ENCODE results near the gene MAST4. TPM values are rescaled to one million over a fixed set of nuclear protein-coding genes. Genes with fewer than 3 reads are reported as not detected.

MAST4 gene
- total and polyA plus RNA-seq, 4 donors: 3.7 to 9.5 (median 6.5) TPM

DNA sequence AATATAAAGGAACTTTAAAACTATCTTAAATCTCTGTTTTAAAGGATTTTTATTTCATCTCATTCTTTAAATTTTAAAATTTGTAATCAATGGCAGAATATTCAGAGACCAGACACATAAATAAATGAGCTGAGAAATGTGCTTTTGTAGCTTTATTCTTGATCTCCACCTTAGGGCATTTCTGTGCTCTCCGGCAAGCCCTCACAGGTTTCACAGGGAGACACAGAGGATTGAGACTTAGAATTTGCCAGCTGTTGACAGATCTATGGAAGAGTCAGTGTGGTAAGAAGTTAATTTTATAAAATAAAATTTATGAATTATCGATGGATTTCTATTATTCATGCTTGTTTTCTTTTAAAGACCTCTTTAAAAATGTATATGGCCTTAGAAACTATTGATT is 393.6 kb downstream of the MAST4 start:
- H3K4me3 ChIP-seq (ENCODE audit: low read depth in 1 of 3, low read length in 3 of 3): no peak overlapping the region
- WGBS: 98% methylated on average over 2 of the region's 2 CpGs
- DNase-seq (ENCODE audit: low spot score): no peak
- peaks cover 0 to 26% (median 7%) of the 10 kb centered on the region in 4 donors for H3K4me1 ChIP-seq (ENCODE audit: control insufficient read depth in 4 of 4, insufficient read depth in 4 of 4, low read length in 3 of 4)
- no peak overlapping the region for H3K27ac ChIP-seq (ENCODE audit: low read depth in 1 of 2, low read length in 2 of 2)
- no peaks in the 10 kb centered on the region for H3K9me3 ChIP-seq (ENCODE audit: control insufficient read depth in 4 of 4, low read length in 3 of 4)
- H3K27me3 ChIP-seq (ENCODE audit: control insufficient read depth in 4 of 4, insufficient read depth in 4 of 4, low read length in 3 of 4): no peaks in the 10 kb centered on the region
- TF ChIP-seq, protein P1, sequence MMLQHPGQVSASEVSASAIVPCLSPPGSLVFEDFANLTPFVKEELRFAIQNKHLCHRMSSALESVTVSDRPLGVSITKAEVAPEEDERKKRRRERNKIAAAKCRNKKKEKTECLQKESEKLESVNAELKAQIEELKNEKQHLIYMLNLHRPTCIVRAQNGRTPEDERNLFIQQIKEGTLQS (IDR thresholded peaks at IDR 0.05): no peak
- TF ChIP-seq SP1 (IDR thresholded peaks at IDR 0.05) (no peak), HNF4G (IDR thresholded peaks at IDR 0.05) (no peak), FOXA2 (IDR thresholded peaks at IDR 0.05) (no peak), HNF4A (conservative IDR thresholded peaks at IDR 0.05) (no peak), GABPA (IDR thresholded peaks at IDR 0.05 in 1 of 2, conservative IDR thresholded peaks at IDR 0.05 in 1 of 2) (no peak)
- no peaks in the 10 kb centered on the region for H3K36me3 ChIP-seq (ENCODE audit: control insufficient read depth in 4 of 4, insufficient read depth in 3 of 4, low read depth in 1 of 4, low read length in 3 of 4)
- no peak overlapping the region for H3K9ac ChIP-seq (ENCODE audit: low read depth in 1 of 2, low read length in 2 of 2)

DNA sequence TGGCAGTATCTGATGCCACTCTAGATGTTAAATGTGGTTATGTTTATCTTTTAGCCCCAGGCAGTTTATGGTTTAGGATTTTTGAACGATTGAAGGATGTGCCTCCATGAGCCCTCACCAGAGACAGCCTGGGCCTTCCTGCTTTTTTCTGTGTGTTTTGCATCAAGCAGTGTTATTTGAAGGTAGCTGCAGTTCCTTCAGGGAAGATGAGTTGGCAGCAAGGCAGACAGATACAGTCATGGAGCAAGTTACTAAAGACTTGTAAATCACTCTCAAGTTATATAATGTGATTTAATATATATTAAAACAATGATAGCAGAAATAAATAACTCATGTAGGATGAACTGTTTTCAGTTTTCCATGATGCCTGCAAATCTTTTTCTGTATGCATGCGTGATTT is 395.6 kb downstream of the MAST4 start:
- Histone ChIP-seq H3K36me3 (ENCODE audit: control insufficient read depth in 4 of 4, insufficient read depth in 3 of 4, low read depth in 1 of 4, low read length in 3 of 4) (no peaks in the 10 kb centered on the region), H3K9ac (ENCODE audit: low read depth in 1 of 2, low read length in 2 of 2) (no peak overlapping the region), H3K9me3 (ENCODE audit: control insufficient read depth in 4 of 4, low read length in 3 of 4) (no peaks in the 10 kb centered on the region), H3K4me1 (ENCODE audit: control insufficient read depth in 4 of 4, insufficient read depth in 4 of 4, low read length in 3 of 4) (peaks cover 0 to 21% (median 6%) of the 10 kb centered on the region in 4 donors), H3K27me3 (ENCODE audit: control insufficient read depth in 4 of 4, insufficient read depth in 4 of 4, low read length in 3 of 4) (no peaks in the 10 kb centered on the region), H3K27ac (ENCODE audit: low read depth in 1 of 2, low read length in 2 of 2) (no peak overlapping the region), H3K4me3 (ENCODE audit: low read depth in 1 of 3, low read length in 3 of 3) (no peak overlapping the region)
- DNase-seq (ENCODE audit: low spot score): no peak
- 20% methylated on average over 2 of the region's 2 CpGs for WGBS
- TF ChIP-seq NR2F2 (IDR thresholded peaks at IDR 0.05) (no peak), HNF4A (conservative IDR thresholded peaks at IDR 0.05) (no peak)

DNA sequence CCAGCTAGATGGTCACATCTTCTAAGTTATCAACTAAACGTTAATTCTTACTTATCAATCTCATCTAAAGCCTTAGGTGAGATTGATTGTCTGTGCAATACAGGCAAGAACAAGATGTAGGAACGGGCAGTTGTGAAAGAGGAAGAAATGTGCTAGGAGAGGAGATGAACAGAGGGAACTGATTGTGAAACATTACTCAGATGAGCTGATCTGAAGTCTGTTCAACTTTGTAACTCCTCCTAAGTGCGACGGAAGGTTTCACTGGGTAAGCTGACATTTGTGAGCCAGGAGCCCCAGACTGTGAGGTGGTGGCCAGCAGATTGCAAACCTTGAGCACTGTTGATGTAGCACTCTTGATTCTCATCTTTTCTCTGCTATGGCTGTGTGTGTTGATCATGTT is 396.4 kb downstream of the MAST4 start:
- no peak overlapping the region for H3K27ac ChIP-seq (ENCODE audit: low read depth in 1 of 2, low read length in 2 of 2)
- TF ChIP-seq FOXA1 (IDR thresholded peaks at IDR 0.05): no peak
- TF ChIP-seq, protein P2, sequence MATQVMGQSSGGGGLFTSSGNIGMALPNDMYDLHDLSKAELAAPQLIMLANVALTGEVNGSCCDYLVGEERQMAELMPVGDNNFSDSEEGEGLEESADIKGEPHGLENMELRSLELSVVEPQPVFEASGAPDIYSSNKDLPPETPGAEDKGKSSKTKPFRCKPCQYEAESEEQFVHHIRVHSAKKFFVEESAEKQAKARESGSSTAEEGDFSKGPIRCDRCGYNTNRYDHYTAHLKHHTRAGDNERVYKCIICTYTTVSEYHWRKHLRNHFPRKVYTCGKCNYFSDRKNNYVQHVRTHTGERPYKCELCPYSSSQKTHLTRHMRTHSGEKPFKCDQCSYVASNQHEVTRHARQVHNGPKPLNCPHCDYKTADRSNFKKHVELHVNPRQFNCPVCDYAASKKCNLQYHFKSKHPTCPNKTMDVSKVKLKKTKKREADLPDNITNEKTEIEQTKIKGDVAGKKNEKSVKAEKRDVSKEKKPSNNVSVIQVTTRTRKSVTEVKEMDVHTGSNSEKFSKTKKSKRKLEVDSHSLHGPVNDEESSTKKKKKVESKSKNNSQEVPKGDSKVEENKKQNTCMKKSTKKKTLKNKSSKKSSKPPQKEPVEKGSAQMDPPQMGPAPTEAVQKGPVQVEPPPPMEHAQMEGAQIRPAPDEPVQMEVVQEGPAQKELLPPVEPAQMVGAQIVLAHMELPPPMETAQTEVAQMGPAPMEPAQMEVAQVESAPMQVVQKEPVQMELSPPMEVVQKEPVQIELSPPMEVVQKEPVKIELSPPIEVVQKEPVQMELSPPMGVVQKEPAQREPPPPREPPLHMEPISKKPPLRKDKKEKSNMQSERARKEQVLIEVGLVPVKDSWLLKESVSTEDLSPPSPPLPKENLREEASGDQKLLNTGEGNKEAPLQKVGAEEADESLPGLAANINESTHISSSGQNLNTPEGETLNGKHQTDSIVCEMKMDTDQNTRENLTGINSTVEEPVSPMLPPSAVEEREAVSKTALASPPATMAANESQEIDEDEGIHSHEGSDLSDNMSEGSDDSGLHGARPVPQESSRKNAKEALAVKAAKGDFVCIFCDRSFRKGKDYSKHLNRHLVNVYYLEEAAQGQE (IDR thresholded peaks at IDR 0.05): no peak
- no peak for TF ChIP-seq JUND (IDR thresholded peaks at IDR 0.05)
- TF ChIP-seq HNF4A (conservative IDR thresholded peaks at IDR 0.05): no peak
- TF ChIP-seq RXRA (IDR thresholded peaks at IDR 0.05): no peak
- TF ChIP-seq, protein P3, sequence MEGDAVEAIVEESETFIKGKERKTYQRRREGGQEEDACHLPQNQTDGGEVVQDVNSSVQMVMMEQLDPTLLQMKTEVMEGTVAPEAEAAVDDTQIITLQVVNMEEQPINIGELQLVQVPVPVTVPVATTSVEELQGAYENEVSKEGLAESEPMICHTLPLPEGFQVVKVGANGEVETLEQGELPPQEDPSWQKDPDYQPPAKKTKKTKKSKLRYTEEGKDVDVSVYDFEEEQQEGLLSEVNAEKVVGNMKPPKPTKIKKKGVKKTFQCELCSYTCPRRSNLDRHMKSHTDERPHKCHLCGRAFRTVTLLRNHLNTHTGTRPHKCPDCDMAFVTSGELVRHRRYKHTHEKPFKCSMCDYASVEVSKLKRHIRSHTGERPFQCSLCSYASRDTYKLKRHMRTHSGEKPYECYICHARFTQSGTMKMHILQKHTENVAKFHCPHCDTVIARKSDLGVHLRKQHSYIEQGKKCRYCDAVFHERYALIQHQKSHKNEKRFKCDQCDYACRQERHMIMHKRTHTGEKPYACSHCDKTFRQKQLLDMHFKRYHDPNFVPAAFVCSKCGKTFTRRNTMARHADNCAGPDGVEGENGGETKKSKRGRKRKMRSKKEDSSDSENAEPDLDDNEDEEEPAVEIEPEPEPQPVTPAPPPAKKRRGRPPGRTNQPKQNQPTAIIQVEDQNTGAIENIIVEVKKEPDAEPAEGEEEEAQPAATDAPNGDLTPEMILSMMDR (IDR thresholded peaks at IDR 0.05; ENCODE audit: low read depth, low read length, missing input control): no peak
- no peak for TF ChIP-seq YY1 (IDR thresholded peaks at IDR 0.05)
- TF ChIP-seq TAF1 (conservative IDR thresholded peaks at IDR 0.05): no peak
- TF ChIP-seq GABPA (IDR thresholded peaks at IDR 0.05 in 1 of 2, conservative IDR thresholded peaks at IDR 0.05 in 1 of 2): no peak
- TF ChIP-seq, protein P1 (IDR thresholded peaks at IDR 0.05): no peak
- TF ChIP-seq, protein P4, sequence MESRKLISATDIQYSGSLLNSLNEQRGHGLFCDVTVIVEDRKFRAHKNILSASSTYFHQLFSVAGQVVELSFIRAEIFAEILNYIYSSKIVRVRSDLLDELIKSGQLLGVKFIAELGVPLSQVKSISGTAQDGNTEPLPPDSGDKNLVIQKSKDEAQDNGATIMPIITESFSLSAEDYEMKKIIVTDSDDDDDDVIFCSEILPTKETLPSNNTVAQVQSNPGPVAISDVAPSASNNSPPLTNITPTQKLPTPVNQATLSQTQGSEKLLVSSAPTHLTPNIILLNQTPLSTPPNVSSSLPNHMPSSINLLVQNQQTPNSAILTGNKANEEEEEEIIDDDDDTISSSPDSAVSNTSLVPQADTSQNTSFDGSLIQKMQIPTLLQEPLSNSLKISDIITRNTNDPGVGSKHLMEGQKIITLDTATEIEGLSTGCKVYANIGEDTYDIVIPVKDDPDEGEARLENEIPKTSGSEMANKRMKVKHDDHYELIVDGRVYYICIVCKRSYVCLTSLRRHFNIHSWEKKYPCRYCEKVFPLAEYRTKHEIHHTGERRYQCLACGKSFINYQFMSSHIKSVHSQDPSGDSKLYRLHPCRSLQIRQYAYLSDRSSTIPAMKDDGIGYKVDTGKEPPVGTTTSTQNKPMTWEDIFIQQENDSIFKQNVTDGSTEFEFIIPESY (IDR thresholded peaks at IDR 0.05): no peak
- TF ChIP-seq SP1 (IDR thresholded peaks at IDR 0.05): no peak
- TF ChIP-seq NR2F2 (IDR thresholded peaks at IDR 0.05): no peak
- TF ChIP-seq RAD21 (IDR thresholded peaks at IDR 0.05): no peak
- TF ChIP-seq, protein P5, sequence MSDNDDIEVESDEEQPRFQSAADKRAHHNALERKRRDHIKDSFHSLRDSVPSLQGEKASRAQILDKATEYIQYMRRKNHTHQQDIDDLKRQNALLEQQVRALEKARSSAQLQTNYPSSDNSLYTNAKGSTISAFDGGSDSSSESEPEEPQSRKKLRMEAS (IDR thresholded peaks at IDR 0.05): no peak
- no peak for TF ChIP-seq EGR1 (IDR thresholded peaks at IDR 0.05; ENCODE audit: low read depth in 2 of 2)
- TF ChIP-seq FOXA2 (IDR thresholded peaks at IDR 0.05): no peak
- no peak for TF ChIP-seq HNF4G (IDR thresholded peaks at IDR 0.05)
- no peaks in the 10 kb centered on the region for H3K27me3 ChIP-seq (ENCODE audit: control insufficient read depth in 4 of 4, insufficient read depth in 4 of 4, low read length in 3 of 4)
- no peaks in the 10 kb centered on the region for H3K9me3 ChIP-seq (ENCODE audit: control insufficient read depth in 4 of 4, low read length in 3 of 4)
- no peak overlapping the region for H3K9ac ChIP-seq (ENCODE audit: low read depth in 1 of 2, low read length in 2 of 2)
- 30% methylated on average over 4 of the region's 4 CpGs for WGBS
- H3K4me3 ChIP-seq (ENCODE audit: low read depth in 1 of 3, low read length in 3 of 3): no peak overlapping the region
- H3K4me1 ChIP-seq (ENCODE audit: control insufficient read depth in 4 of 4, insufficient read depth in 4 of 4, low read length in 3 of 4): peaks cover 0 to 13% (median 3%) of the 10 kb centered on the region in 4 donors
- DNase-seq (ENCODE audit: low spot score): no peak
- H3K36me3 ChIP-seq (ENCODE audit: control insufficient read depth in 4 of 4, insufficient read depth in 3 of 4, low read depth in 1 of 4, low read length in 3 of 4): no peaks in the 10 kb centered on the region

All from liver (tissue), 9 donors.